ENCODE measurements around the gene PTGER1. TPM values are rescaled to one million over a fixed set of nuclear protein-coding genes. Genes with fewer than 3 reads are reported as not detected.

The PTGER1 gene
- total and polyA plus RNA-seq, 2 of the 8 experiments (the other 6 are each of a cell fraction or from before 2014, with no cell fraction given): 0.20 to 0.41 TPM

GRCh38 chr19:14496029-14496833 is 21.1 kb upstream of the PTGER1 start, which contains the start of gene GIPC1:
Gene GIPC1, minus strand, starts transcription at chr19:14496127. Its CDS starts 13,151 bp downstream, at chr19:14482976.
- Histone ChIP-seq H2BK12ac (ENCODE audit: low read depth, low read length) (peak within 1 kb of the TSS; percentile 2), H2AFZ (ENCODE audit: low read length) (no peak within 1 kb of the TSS), H3K4me1 (replicated peaks in 1 of 4; ENCODE audit: control insufficient read depth in 3 of 4, insufficient read depth in 4 of 4, low read length in 3 of 4) (peaks cover 0 to 13% (median 6%) of the 10 kb centered on the region in 4 experiments; a peak in 5 of 7 replicates), H3K4me2 (ENCODE audit: insufficient read depth in 1 of 2, low read depth in 2 of 2, low read length in 2 of 2) (peak within 1 kb of the TSS; percentile 75 to 77), H3K23ac (ENCODE audit: insufficient read length) (no peak within 1 kb of the TSS), H3K23me2 (ENCODE audit: low read depth, low read length) (peaks cover 7% of the 10 kb centered on the region; the same call in 1 of the 2 replicates), H4K91ac (replicated peaks; ENCODE audit: insufficient read length, low read length) (peak within 1 kb of the TSS; percentile 42), H2BK120ac (replicated peaks; ENCODE audit: low read depth, low read length) (peak within 1 kb of the TSS; percentile 34), H3K9ac (replicated peaks in 1 of 4; ENCODE audit: extremely low read depth in 1 of 4, low read depth in 3 of 4, low read length in 3 of 4) (peak within 1 kb of the TSS; percentile 22 to 46 (median 38); a peak in 5 of 7 replicates), H4K5ac (ENCODE audit: insufficient read length, low read depth, low read length) (peak within 1 kb of the TSS; percentile 19), H4K20me1 (replicated peaks in 1 of 2; ENCODE audit: control insufficient read depth in 1 of 2, insufficient read depth in 2 of 2, low read length in 2 of 2) (peaks cover 0 to 10% of the 10 kb centered on the region in 2 experiments), H3K36me3 (ENCODE audit: control insufficient read depth in 2 of 4, insufficient read depth in 4 of 4, low read length in 3 of 4) (no peaks in the 10 kb centered on the region; a peak in 2 of 8 replicates), H2BK20ac (ENCODE audit: low read length) (no peak within 1 kb of the TSS; the same call in 1 of the 2 replicates), H3K27ac (ENCODE audit: low read depth, low read length) (peak within 1 kb of the TSS; percentile 37; the same call in 1 of the 2 replicates), H2BK15ac (ENCODE audit: low read length) (peak within 1 kb of the TSS; percentile 85; the same call in 1 of the 2 replicates), H3K56ac (replicated peaks; ENCODE audit: insufficient read length, low read depth, low read length) (peak within 1 kb of the TSS; percentile 24), H3K27me3 (replicated peaks in 1 of 4; ENCODE audit: control insufficient read depth in 3 of 4, extremely low read depth in 1 of 4, insufficient read depth in 3 of 4, low read length in 3 of 4) (no peaks in the 10 kb centered on the region), H2AK5ac (ENCODE audit: low read depth, low read length) (peak within 1 kb of the TSS; percentile 1; the same call in 1 of the 2 replicates), H3K79me2 (ENCODE audit: control insufficient read depth in 1 of 2, insufficient read depth in 2 of 2, low read length in 2 of 2) (peaks cover 0 to 11% of the 10 kb centered on the region in 2 experiments; a peak in 2 of 4 replicates), H3K9me3 (ENCODE audit: insufficient read depth in 2 of 2, low read depth in 1 of 2, low read length in 1 of 2) (no peaks in the 10 kb centered on the region), H4K8ac (ENCODE audit: extremely low read depth, insufficient read depth, low read length) (peak within 1 kb of the TSS; percentile 29; the same call in 1 of the 2 replicates), H2BK5ac (ENCODE audit: low read depth, low read length) (no peak within 1 kb of the TSS; the same call in 1 of the 2 replicates), H3K14ac (ENCODE audit: insufficient read length) (no peak within 1 kb of the TSS), H3K4me3 (ENCODE audit: extremely low read depth in 1 of 4, insufficient read depth in 2 of 4, low read depth in 3 of 4, low read length in 4 of 4) (peak within 1 kb of the TSS; percentile 46 to 80 (median 69)), H3K18ac (ENCODE audit: extremely low read depth, low read length) (no peak within 1 kb of the TSS), H3K4ac (replicated peaks; ENCODE audit: insufficient read length, low read depth, low read length) (no peak within 1 kb of the TSS), H3K79me1 (ENCODE audit: low read depth, low read length) (peaks cover 3% of the 10 kb centered on the region)
- ChIA-PET CTCF (ENCODE audit: partially characterized antibody) (interaction anchor here (0.6 to 3.8 kb wide), 9 partner anchors 8 to 463 kb away, joined by 3 to 24 read pairs (median 3); no protein-coding TSS in a partner anchor), POLR2A (ENCODE audit: partially characterized antibody) (interaction anchor here (0.9 to 6.0 kb wide), 11 partner anchors 8 to 60 kb away, joined by 3 to 45 read pairs (median 5); partner anchors contain the start of gene DNAJB1)
- 19% methylated on average over 37 of the region's 71 CpGs; no CpG with 5 or more reads in 1 of the 2 experiments for WGBS, 2 experiments (ENCODE audit: extremely low coverage in 1 of 2, insufficient coverage in 1 of 2, insufficient read length in 1 of 2, insufficient replicate concordance in 2 of 2, low coverage in 1 of 2, low lambda C conversion rate in 2 of 2, missing lambda C conversion rate in 1 of 2)
- DNase-seq (ENCODE audit: low read depth in 1 of 2, low spot score in 2 of 2): peak; percentile 95 to 97
- no peak for FAIRE-seq
- TF ChIP-seq JUND (IDR thresholded peaks at IDR 0.05; ENCODE audit: low read length) (peak; percentile 94), CHD1 (IDR thresholded peaks at IDR 0.05; ENCODE audit: low read depth, low read length) (peak; percentile 96), GABPA (IDR thresholded peaks at IDR 0.05; ENCODE audit: borderline replicate concordance, insufficient read depth, low read length) (no peak), NRF1 (IDR thresholded peaks at IDR 0.05; ENCODE audit: low read depth, low read length) (no peak), TAF7 (optimal IDR thresholded peaks at IDR 0.05; ENCODE audit: borderline replicate concordance, low read depth, low read length) (no peak), CHD2 (IDR thresholded peaks at IDR 0.05; ENCODE audit: low read length) (peak; percentile 82), CBX8 (IDR thresholded peaks at IDR 0.05; ENCODE audit: borderline replicate concordance, low read depth, low read length) (no peak), KDM4A (IDR thresholded peaks at IDR 0.05; ENCODE audit: low read depth, low read length, severe bottlenecking) (peak; percentile 49), USF2 (IDR thresholded peaks at IDR 0.05; ENCODE audit: low read length) (peak; percentile 93)
